GM19324 (cell line): ENCODE data around the gene CFC1.
"Not testable (repeated sequence)": the region's sequence is repeated elsewhere in the genome, so short reads cannot be mapped to it uniquely, and the experiment has no call there.

Experiments used
- ATAC-seq: cut with Tn5 transposase; IDR thresholded peaks from one replicate; pipeline ENCODE4 v1.9.1; 2021; ENCODE audit warnings: mild to moderate bottlenecking, moderate library complexity; ENCODE audit not compliant: unreplicated experiment, low FRiP score

CFC1 gene

DNA sequence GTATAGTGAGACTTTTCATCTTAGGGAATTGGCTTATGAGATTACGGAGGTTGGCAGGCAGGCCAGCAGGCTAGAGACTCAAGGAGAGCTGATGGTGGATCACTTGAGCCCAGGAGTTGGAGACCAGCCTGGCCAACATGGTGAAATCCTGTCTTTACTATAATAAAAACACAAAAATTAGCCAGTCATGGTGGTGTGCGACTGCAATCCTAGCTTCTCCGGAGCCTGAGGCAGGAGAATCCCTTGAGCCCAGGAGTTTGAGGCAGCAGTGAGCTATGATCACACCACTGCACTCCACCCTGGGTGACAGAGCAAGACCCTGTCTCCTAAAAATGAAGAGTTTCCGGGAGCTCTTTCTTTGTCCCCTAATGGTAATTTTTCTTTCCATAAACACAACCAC lies 14.6 kb downstream of the CFC1 start:
- ATAC-seq = not testable (repeated sequence)

- not testable (repeated sequence) for ATAC-seq
Observed at GRCh38 chr2:130583582-130583981, 15.8 kb downstream of the CFC1 start.

DNA sequence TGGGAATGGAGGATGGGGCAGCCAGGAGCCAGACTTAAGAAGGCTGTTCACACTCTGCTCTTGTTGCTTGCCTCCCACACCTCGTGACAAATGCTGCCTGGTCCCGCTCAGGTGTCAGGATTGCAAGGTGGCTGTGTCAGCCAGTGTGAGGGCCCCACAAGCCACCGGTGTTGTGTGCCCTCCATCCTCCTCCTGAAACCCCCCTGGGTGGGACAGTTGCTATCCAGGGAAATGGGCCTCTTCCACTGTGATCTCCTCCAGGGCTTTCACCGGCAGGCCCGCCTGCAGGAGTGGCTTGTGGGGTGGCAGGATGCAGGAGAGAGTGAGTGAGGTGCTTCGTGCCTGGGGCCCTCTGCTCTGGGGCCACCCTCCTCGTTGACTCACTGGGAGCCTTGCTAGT lies 16.4 kb downstream of the CFC1 start:
- not testable (repeated sequence) for ATAC-seq

DNA sequence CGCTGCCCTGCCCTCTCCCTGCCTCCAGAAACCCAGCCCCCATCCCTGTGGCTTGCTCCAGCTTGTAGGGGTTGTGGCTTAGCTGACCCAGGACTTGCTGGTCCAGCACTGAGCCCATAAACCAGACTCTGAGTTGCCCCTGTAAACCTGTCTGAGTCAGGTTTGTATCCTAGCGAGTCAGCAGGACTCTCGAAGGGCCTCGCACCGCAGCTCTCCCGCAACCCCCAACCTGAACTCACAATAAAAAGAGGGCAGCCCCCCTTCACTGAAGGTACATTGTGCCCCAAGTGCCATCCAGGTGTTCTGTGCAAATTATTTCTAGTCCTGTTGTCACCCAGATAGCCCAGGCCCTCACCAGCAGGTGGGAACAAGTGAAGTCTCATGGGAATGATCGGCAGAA lies 17.9 kb downstream of the CFC1 start:
- not testable (repeated sequence) for ATAC-seq

- not testable (repeated sequence) for ATAC-seq
Observed at GRCh38 chr2:130579121-130579520, 20.3 kb downstream of the CFC1 start.

- not testable (repeated sequence) for ATAC-seq
Observed at GRCh38 chr2:130577559-130577958, 21.8 kb downstream of the CFC1 start.

GRCh38 chr2:130576209-130576784 lies 23.1 kb downstream of the CFC1 start:
- not testable (repeated sequence) for ATAC-seq

GRCh38 chr2:130574230-130574629 lies 25.1 kb downstream of the CFC1 start:
- not testable (repeated sequence) for ATAC-seq

DNA sequence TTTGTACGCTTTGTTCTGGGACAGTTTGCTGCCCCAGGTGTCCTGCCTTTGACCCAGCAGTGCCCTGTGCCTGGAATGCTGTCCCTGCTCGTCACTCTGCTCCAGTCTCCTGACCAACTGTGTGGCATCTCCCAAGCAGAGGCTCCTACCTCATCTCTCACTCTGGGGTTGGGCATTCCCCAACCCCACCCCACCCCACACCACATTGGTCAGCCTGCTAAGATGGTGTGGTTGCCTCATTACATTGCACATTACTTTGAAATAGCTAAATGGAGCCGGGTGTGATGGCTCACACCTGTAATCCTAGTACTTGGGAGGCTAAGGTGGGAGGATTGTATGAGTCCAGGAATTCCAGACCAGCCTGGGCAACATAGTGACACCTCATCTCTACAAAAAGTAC lies 27.4 kb downstream of the CFC1 start:
- not testable (repeated sequence) for ATAC-seq

- ATAC-seq = not testable (repeated sequence)
Observed at GRCh38 chr2:130566165-130566564, 33.2 kb downstream of the CFC1 start.

GRCh38 chr2:130556441-130556840 lies 42.9 kb downstream of the CFC1 start:
- ATAC-seq = not testable (repeated sequence)

- not testable (repeated sequence) for ATAC-seq
Observed at GRCh38 chr2:130554178-130554577, 45.2 kb downstream of the CFC1 start.

DNA sequence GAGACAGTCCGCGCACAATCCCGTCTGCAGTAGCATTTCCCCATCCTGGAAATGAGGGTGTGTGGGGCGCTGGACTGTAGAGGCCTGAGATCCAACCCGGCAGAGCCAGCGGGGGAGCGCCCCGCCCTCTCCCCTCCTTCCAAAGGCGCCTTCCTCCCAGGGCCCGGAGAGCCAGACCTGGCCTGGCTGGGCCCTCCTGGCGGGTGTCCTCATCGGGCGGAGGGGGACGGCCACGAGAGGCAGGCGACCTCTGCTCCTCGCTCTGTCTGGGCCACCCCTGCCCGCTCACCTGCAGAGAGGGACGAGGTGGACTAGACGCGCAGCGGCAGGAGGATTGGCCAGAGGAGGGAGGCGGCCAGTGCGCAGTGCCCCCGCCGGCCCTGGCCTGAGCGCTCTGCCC lies 49.9 kb downstream of the CFC1 start:
- not testable (repeated sequence) for ATAC-seq

- not testable (repeated sequence) for ATAC-seq
Observed at GRCh38 chr2:130548418-130548817, 51.0 kb downstream of the CFC1 start.

DNA sequence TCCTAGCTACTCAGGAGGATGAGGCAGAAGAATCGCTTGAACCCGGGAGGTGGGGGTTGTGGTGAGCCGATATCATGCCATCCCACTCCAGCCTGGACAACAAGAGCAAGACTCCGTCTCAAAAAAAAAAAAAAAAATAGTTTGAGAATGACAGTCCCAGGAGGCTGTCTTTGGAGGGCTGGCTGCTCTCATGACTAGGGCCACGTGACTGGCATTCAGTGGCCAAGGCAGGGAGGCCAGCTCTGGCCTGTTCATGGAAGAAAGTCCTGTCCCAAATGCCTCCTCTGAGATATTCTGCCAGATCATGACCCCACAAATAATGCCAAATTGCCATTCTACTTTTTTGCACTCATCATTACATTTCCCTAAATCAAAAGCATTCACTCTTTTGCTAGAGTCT lies 54.4 kb downstream of the CFC1 start:
- ATAC-seq = not testable (repeated sequence)

GRCh38 chr2:130543785-130544528 lies 55.4 kb downstream of the CFC1 start:
- not testable (repeated sequence) for ATAC-seq

DNA sequence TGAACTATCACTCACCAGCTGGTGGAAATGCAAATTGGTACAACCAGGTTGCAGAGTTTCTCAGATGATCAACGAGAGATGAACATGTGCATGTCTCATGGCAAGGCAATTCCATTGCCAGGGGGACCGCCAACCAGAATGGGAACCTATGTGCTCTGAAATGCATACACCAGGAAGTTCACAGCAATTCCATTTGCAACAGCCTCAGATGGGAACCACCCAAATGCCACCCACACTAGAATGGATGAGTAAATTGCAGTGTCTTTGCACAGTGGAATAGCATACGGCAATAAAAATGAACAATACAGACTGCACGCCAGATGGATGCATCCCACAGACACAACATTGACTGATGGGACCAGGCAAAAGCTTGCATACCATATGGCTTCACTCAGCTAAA lies 56.6 kb downstream of the CFC1 start:
- ATAC-seq = not testable (repeated sequence)
